ENCODE measurements around the gene NRDE2. TPM values are rescaled to one million over a fixed set of nuclear protein-coding genes. Genes with fewer than 3 reads are reported as not detected.

Gene NRDE2
- total and polyA plus RNA-seq, 4 donors: 3.4 to 28.5 (median 18.2) TPM

DNA sequence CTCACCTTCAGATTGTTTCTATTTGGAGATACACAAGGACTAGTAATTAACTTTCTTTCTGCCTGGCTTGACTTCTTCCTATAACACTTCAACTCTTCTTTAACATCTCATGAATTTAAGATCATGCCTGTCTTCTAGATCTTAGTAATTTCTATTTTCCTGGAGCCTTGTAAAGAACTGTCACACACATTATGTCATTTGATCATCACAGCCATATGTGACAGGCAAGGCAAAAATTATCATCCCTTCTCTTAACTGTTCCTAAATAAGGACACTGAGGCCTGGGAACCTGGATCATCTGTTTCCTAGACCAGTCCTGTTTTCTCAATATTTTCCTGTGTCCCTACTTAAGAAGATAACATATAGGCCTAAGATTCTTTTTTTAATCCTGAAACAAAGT, 27.2 kb downstream of the NRDE2 start:
- H3K4me1 ChIP-seq (ENCODE audit: control insufficient read depth in 1 of 2, insufficient read depth in 2 of 2, low read length in 2 of 2): peaks cover 0 to 3% of the 10 kb centered on the region in 2 donors
- no peak for DNase-seq
- ATAC-seq (ENCODE audit: low FRiP score): no peak
- no peak overlapping the region for H3K27ac ChIP-seq (ENCODE audit: low read depth in 1 of 2, low read length in 2 of 2)
- peaks cover 0 to 2% of the 10 kb centered on the region in 2 donors for H3K36me3 ChIP-seq (ENCODE audit: control insufficient read depth in 1 of 2, insufficient read depth in 2 of 2, low read length in 1 of 2)
- H3K4me3 ChIP-seq (ENCODE audit: low read length in 2 of 2): no peak overlapping the region
- intact Hi-C loops (cut with DNase I): loop anchor here (5.0 to 10.0 kb wide), 4 partner anchors 90 to 393 kb away; partner anchors contain the start of gene CALM1 (in 1 of the 2)
- no peaks in the 10 kb centered on the region for H3K27me3 ChIP-seq (ENCODE audit: control insufficient read depth in 1 of 2, insufficient read depth in 2 of 2, low read length in 1 of 2)
- H3K9me3 ChIP-seq (ENCODE audit: control insufficient read depth, low read length): no peaks in the 10 kb centered on the region

DNA sequence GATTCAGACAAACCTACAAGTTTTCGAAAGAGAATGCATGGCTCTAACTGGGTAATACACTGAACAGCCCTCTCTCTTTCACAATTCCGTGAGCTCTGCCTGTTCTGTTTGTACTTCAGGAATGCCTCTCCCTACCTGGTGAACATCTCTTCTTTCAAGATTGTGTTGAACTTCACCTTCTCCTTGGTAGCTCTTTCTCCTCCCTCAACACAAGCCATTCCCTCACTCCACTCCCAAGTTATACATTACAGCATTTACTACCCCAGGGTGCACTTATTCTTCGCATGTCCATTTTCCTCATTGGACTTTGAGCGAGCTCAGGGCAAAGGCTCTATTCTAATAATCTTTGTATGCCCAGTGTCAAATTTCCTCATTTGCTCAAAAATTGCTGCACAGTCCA, 28.3 kb downstream of the NRDE2 start:
- ATAC-seq (ENCODE audit: low FRiP score) (no peak), DNase-seq (no peak)
- H3K36me3 ChIP-seq (ENCODE audit: control insufficient read depth in 1 of 2, insufficient read depth in 2 of 2, low read length in 1 of 2): peaks cover 0 to 2% of the 10 kb centered on the region in 2 donors
- H3K27ac ChIP-seq (ENCODE audit: low read depth in 1 of 2, low read length in 2 of 2): peak overlapping the region in 1 of 2 donors; percentile 9
- no peaks in the 10 kb centered on the region for H3K9me3 ChIP-seq (ENCODE audit: control insufficient read depth, low read length)
- peaks cover 0 to 3% of the 10 kb centered on the region in 2 donors for H3K4me1 ChIP-seq (ENCODE audit: control insufficient read depth in 1 of 2, insufficient read depth in 2 of 2, low read length in 2 of 2)
- intact Hi-C loops (cut with DNase I): loop anchor here (5.0 to 10.0 kb wide), 4 partner anchors 91 to 394 kb away; partner anchors contain the start of gene CALM1 (in 1 of the 2)
- WGBS, 2 donors: 93 to 95% methylated on average over 4 of the region's 4 CpGs
- H3K4me3 ChIP-seq (ENCODE audit: low read length in 2 of 2): no peak overlapping the region
- H3K27me3 ChIP-seq (ENCODE audit: control insufficient read depth in 1 of 2, insufficient read depth in 2 of 2, low read length in 1 of 2): no peaks in the 10 kb centered on the region

DNA sequence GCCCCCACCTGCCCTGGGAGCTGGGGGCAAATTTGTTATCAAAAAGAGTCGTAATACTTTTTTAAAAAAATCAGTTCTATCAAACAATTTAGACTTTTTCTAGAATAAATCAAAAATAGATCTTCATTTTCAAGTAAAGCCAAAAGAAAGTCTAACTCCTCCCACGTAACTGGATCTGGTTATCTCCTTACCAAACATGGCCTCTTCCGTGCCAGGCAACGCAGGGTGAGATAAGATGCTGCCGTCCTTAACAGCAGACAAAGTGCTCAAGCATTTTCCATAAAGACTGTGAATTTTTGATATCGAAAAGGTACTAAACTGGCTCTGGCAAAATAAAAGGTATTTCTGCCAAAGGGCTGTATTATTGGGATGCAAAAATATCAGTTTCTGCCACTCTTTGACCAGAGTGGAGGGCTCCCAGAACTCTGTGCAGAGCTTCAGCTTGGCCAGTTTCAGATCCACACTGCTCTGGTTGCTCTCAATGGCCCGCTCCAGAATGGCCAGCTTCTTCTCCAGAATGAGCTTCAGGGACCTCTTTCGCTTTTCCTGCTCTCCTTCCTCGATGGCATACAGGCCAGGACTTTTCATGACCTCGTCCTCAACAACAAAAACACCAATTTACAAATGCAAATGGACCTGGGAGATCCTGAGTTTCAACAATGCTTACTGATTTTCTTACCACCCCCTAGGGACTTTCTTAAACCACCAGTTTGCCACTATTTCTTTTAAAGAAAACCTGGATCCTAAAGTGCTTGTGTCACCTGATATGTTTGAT, 29.0 kb downstream of the NRDE2 start:
- H3K4me3 ChIP-seq (ENCODE audit: low read length in 2 of 2): no peak overlapping the region
- ATAC-seq (ENCODE audit: low FRiP score) (no peak), DNase-seq (no peak)
- no peaks in the 10 kb centered on the region for H3K27me3 ChIP-seq (ENCODE audit: control insufficient read depth in 1 of 2, insufficient read depth in 2 of 2, low read length in 1 of 2)
- H3K36me3 ChIP-seq (ENCODE audit: control insufficient read depth in 1 of 2, insufficient read depth in 2 of 2, low read length in 1 of 2): peaks cover 0 to 2% of the 10 kb centered on the region in 2 donors
- peak overlapping the region in 1 of 2 donors; percentile 68 for H3K27ac ChIP-seq (ENCODE audit: low read depth in 1 of 2, low read length in 2 of 2)
- H3K4me1 ChIP-seq (ENCODE audit: control insufficient read depth in 1 of 2, insufficient read depth in 2 of 2, low read length in 2 of 2): peaks cover 0 to 3% of the 10 kb centered on the region in 2 donors
- intact Hi-C loops (cut with DNase I): loop anchor here (5.0 to 10.0 kb wide), 4 partner anchors 92 to 395 kb away; partner anchors contain the start of gene CALM1 (in 1 of the 2)
- WGBS, 2 donors: 34 to 38% methylated on average over 10 of the region's 10 CpGs
- no peaks in the 10 kb centered on the region for H3K9me3 ChIP-seq (ENCODE audit: control insufficient read depth, low read length)

DNA sequence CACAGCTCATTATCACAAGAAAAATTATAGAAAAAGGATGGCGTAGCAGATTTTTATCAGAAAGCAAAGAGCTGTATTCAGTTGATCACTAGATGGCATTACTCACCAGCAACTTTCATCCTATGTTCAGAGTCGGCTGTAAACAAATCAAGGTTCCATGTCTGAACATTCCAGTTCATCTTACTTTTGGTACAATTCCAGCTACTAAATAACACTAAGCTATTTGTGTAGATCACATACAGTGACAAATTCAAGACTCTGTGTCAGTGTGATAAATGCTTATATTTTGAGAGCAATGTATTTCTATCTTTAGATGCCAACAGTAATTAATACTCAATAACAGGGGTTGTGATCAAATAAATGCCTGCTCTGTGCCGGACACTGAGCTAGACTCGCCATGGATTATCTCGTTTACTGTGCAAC, 30.1 kb downstream of the NRDE2 start:
- H3K27me3 ChIP-seq (ENCODE audit: control insufficient read depth in 1 of 2, insufficient read depth in 2 of 2, low read length in 1 of 2): no peaks in the 10 kb centered on the region
- H3K4me3 ChIP-seq (ENCODE audit: low read length in 2 of 2): no peak overlapping the region
- peak overlapping the region in 1 of 2 donors; percentile 61 for H3K27ac ChIP-seq (ENCODE audit: low read depth in 1 of 2, low read length in 2 of 2)
- WGBS, 2 donors: 22 to 29% methylated on average over 5 of the region's 5 CpGs
- intact Hi-C loops (cut with DNase I): loop anchor here (5.0 to 10.0 kb wide), 4 partner anchors 93 to 396 kb away; partner anchors contain the start of gene CALM1 (in 1 of the 2)
- ATAC-seq (ENCODE audit: low FRiP score): peak; percentile 78
- peaks cover 0 to 3% of the 10 kb centered on the region in 2 donors for H3K4me1 ChIP-seq (ENCODE audit: control insufficient read depth in 1 of 2, insufficient read depth in 2 of 2, low read length in 2 of 2)
- peaks cover 0 to 2% of the 10 kb centered on the region in 2 donors for H3K36me3 ChIP-seq (ENCODE audit: control insufficient read depth in 1 of 2, insufficient read depth in 2 of 2, low read length in 1 of 2)
- H3K9me3 ChIP-seq (ENCODE audit: control insufficient read depth, low read length): no peaks in the 10 kb centered on the region
- no peak for DNase-seq

DNA sequence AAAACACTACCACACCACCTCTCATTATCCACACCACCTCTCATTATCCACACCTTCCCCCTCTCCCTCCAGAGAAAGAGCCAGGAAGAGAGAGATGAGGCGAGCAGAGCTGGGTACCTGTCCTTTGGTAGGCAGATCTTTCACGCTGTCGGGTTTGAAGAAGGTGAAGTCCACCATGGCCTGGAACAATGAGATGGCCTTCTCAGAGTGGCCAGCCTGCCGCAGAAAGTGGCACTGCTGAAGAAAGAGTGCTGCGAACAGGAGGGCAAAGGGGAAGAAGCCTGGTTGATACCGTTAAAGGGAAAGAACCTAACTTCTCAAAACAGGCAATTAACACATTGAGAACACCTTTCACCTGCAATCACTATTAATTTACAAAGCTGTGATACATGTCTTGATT, 30.6 kb downstream of the NRDE2 start:
- 69 to 82% methylated on average over 6 of the region's 6 CpGs for WGBS, 2 donors
- H3K27ac ChIP-seq (ENCODE audit: low read depth in 1 of 2, low read length in 2 of 2): no peak overlapping the region
- intact Hi-C loops (cut with DNase I): loop anchor here (5.0 to 10.0 kb wide), 4 partner anchors 94 to 396 kb away; partner anchors contain the start of gene CALM1 (in 1 of the 2)

DNA sequence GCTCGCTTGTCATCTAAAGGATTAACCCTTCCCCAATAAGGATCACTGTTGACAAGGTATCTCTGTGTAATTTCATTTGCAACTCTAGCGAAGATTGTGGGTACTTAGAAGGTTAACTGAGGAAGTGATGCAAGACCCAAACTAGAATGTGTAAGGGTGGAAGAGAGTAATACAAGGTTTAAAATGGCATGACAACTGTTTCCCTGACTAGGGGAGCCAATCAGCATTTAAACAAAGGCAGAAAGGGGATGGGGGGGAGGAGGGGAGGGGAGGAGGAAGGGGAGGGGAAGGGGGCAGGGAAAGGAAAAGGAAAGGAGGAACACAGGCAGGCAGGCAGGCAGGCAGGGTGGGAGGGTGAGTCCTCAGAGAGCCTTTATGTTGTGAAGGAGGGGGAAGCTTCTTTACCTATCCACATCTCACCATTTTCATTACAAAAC, 31.1 kb downstream of the NRDE2 start:
- peaks cover 0 to 3% of the 10 kb centered on the region in 2 donors for H3K36me3 ChIP-seq (ENCODE audit: control insufficient read depth in 1 of 2, insufficient read depth in 2 of 2, low read length in 1 of 2)

More for the DNA sequence above, 30.6 kb downstream of the NRDE2 start:
- ATAC-seq (ENCODE audit: low FRiP score) (no peak), DNase-seq (no peak)
- Histone ChIP-seq H3K4me1 (ENCODE audit: control insufficient read depth in 1 of 2, insufficient read depth in 2 of 2, low read length in 2 of 2) (peaks cover 0 to 3% of the 10 kb centered on the region in 2 donors), H3K4me3 (ENCODE audit: low read length in 2 of 2) (no peak overlapping the region), H3K36me3 (ENCODE audit: control insufficient read depth in 1 of 2, insufficient read depth in 2 of 2, low read length in 1 of 2) (peaks cover 0 to 3% of the 10 kb centered on the region in 2 donors), H3K9me3 (ENCODE audit: control insufficient read depth, low read length) (no peaks in the 10 kb centered on the region), H3K27me3 (ENCODE audit: control insufficient read depth in 1 of 2, insufficient read depth in 2 of 2, low read length in 1 of 2) (no peaks in the 10 kb centered on the region)

DNA sequence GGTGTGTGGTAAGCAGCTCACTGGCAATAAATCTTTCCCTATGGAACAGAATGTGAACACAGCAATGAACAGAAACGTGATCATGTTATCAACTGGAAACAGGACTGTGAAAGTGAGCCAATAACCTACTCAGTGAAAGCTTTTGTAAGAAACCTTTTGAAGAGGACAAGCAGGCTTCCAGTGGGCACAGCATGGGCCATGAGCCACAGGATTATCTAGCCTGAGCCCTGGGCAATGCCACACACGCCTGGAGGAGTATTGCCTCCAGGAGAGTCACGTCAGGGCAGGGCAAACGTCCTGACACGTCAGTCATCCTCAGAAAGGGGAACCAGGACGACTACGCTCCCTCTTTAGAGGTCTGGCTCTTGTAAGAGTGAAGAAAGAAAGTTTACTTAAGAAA, 32.3 kb downstream of the NRDE2 start:
- H3K27me3 ChIP-seq (ENCODE audit: control insufficient read depth in 1 of 2, insufficient read depth in 2 of 2, low read length in 1 of 2): no peaks in the 10 kb centered on the region
- peaks cover 0 to 3% of the 10 kb centered on the region in 2 donors for H3K4me1 ChIP-seq (ENCODE audit: control insufficient read depth in 1 of 2, insufficient read depth in 2 of 2, low read length in 2 of 2)
- intact Hi-C loops (cut with DNase I): no loop called here
- H3K27ac ChIP-seq (ENCODE audit: low read depth in 1 of 2, low read length in 2 of 2): no peak overlapping the region
- 68 to 72% methylated on average over 7 of the region's 7 CpGs for WGBS, 2 donors
- no peaks in the 10 kb centered on the region for H3K9me3 ChIP-seq (ENCODE audit: control insufficient read depth, low read length)
- no peak overlapping the region for H3K4me3 ChIP-seq (ENCODE audit: low read length in 2 of 2)
- DNase-seq (peak in 1 of 2 donors; percentile 60), ATAC-seq (ENCODE audit: low FRiP score) (no peak)
- peaks cover 0 to 3% of the 10 kb centered on the region in 2 donors for H3K36me3 ChIP-seq (ENCODE audit: control insufficient read depth in 1 of 2, insufficient read depth in 2 of 2, low read length in 1 of 2)

More for the DNA sequence above, 31.1 kb downstream of the NRDE2 start:
- intact Hi-C loops (cut with DNase I): loop anchor here (5.0 to 10.0 kb wide), 4 partner anchors 94 to 397 kb away; partner anchors contain the start of gene CALM1 (in 1 of the 2)
- Histone ChIP-seq H3K4me1 (ENCODE audit: control insufficient read depth in 1 of 2, insufficient read depth in 2 of 2, low read length in 2 of 2) (peaks cover 0 to 3% of the 10 kb centered on the region in 2 donors), H3K4me3 (ENCODE audit: low read length in 2 of 2) (no peak overlapping the region), H3K9me3 (ENCODE audit: control insufficient read depth, low read length) (no peaks in the 10 kb centered on the region), H3K27ac (ENCODE audit: low read depth in 1 of 2, low read length in 2 of 2) (no peak overlapping the region), H3K27me3 (ENCODE audit: control insufficient read depth in 1 of 2, insufficient read depth in 2 of 2, low read length in 1 of 2) (no peaks in the 10 kb centered on the region)
- 83 to 90% methylated on average over 2 of the region's 2 CpGs for WGBS, 2 donors
- ATAC-seq (ENCODE audit: low FRiP score): no peak
- no peak for DNase-seq

DNA sequence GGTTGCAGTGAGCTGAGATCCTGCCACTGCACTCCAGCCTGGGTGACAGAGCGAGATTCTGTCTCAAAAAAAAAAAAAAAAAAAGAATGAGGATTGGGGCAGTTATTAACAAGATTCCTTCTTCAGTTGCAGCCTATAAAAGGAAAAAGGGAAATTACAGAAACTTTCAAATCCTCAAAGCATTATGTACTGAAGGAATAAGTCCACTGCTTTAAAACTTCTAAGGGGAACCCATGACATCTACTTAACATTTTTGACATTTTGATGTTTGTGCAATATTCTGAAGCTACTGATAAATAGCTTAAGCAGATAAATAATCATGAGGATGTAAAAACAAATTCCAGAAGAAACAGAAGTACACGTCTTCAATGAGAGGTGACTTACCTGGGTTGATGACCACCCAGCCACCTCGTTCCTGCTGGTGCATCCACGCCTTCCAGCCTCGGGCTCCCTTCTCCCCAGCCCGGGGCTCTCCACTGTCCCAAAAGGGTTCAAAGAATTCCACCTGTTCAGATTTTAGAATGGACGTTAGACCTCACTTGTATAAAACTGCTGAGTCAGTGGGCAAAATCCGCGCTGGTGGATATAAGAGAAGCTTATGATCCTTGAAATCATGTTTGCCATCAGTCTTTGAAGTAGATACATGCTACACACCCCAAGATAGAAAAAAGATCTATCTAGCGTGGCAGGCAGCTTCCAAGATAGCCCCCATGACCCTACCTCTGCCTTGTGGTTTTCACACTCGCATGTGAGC, 33.7 kb downstream of the NRDE2 start:
- Histone ChIP-seq H3K4me3 (ENCODE audit: low read length in 2 of 2) (no peak overlapping the region), H3K36me3 (ENCODE audit: control insufficient read depth in 1 of 2, insufficient read depth in 2 of 2, low read length in 1 of 2) (peaks cover 0 to 6% of the 10 kb centered on the region in 2 donors), H3K9me3 (ENCODE audit: control insufficient read depth, low read length) (no peaks in the 10 kb centered on the region), H3K27ac (ENCODE audit: low read depth in 1 of 2, low read length in 2 of 2) (no peak overlapping the region), H3K4me1 (ENCODE audit: control insufficient read depth in 1 of 2, insufficient read depth in 2 of 2, low read length in 2 of 2) (peaks cover 0 to 3% of the 10 kb centered on the region in 2 donors), H3K27me3 (ENCODE audit: control insufficient read depth in 1 of 2, insufficient read depth in 2 of 2, low read length in 1 of 2) (no peaks in the 10 kb centered on the region)
- ATAC-seq (ENCODE audit: low FRiP score) (no peak), DNase-seq (no peak)
- intact Hi-C loops (cut with DNase I): no loop called here
- WGBS, 2 donors: 91 to 92% methylated on average over 11 of the region's 11 CpGs

Data from aorta (tissue), 5 donors.